HepG2 (cell line): ENCODE results near the gene RFC2. TPM values are rescaled to one million over a fixed set of nuclear protein-coding genes. Genes with fewer than 3 reads are reported as not detected.
A peak's percentile ranks its signal among the peaks of the same experiment; 100 is the strongest.

Experiments
- ELF3 ChIP-seq: IDR thresholded peaks from 2 replicates; pipeline ENCODE4 v1.6.1; 2016; ENCODE audit warnings: missing genetic modification reagents, missing compliant biosample characterization
- ELF4 ChIP-seq: sonication (generic); formaldehyde crosslinking; IDR thresholded peaks from 2 replicates; pipeline ENCODE4 v1.5.0; 2020; ENCODE audit warnings: missing genetic modification reagents, mild to moderate bottlenecking, moderate library complexity, borderline replicate concordance
- HDAC1 ChIP-seq: sonication (generic); formaldehyde crosslinking; IDR thresholded peaks from 2 replicates; pipeline ENCODE4 v1.5.1; 2020; ENCODE audit warnings: mild to moderate bottlenecking, missing genetic modification reagents
- HMGXB4 ChIP-seq, 2 experiments: sonication (generic) in 1 of 2; formaldehyde crosslinking in 1 of 2; IDR thresholded peaks; 2 replicates each; pipeline versions ENCODE4 v1.4.0 to v1.6.1; 2018 to 2020; ENCODE audit warnings: missing genetic modification reagents in 2 of 2, borderline replicate concordance in 1 of 2, low read depth in 1 of 2, mild to moderate bottlenecking in 1 of 2, missing biosample characterization in 1 of 2
- HNF1B ChIP-seq: sonication (generic); formaldehyde crosslinking; IDR thresholded peaks from 2 replicates; pipeline ENCODE4 v1.5.1; 2020; ENCODE audit warnings: mild to moderate bottlenecking, moderate library complexity, missing genetic modification reagents
- HOXA3 ChIP-seq: sonication (generic); formaldehyde crosslinking; IDR thresholded peaks from 2 replicates; pipeline ENCODE4 v1.5.0; 2020; ENCODE audit warnings: missing genetic modification reagents
- JARID2 ChIP-seq: sonication (generic); formaldehyde crosslinking; IDR thresholded peaks from 2 replicates; pipeline ENCODE4 v1.8.1; 2023; ENCODE audit warnings: missing genetic modification reagents, inconsistent platforms; ENCODE audit not compliant: insufficient replicate concordance
- MLX ChIP-seq: IDR thresholded peaks from 2 replicates; pipeline ENCODE4 v1.6.1; 2016
- MYC ChIP-seq: sonication (generic); formaldehyde crosslinking; IDR thresholded peaks from 2 replicates; pipeline ENCODE4 v1.9.0; 2021; ENCODE audit warnings: missing genetic modification reagents, borderline replicate concordance
- RFXAP ChIP-seq: sonication (generic); formaldehyde crosslinking; IDR thresholded peaks from 2 replicates; pipeline ENCODE4 v1.4.0; 2020; ENCODE audit warnings: missing genetic modification reagents, borderline replicate concordance
- SALL1 ChIP-seq: sonication (generic); formaldehyde crosslinking; IDR thresholded peaks from 2 replicates; pipeline ENCODE4 v1.8.0; 2022; ENCODE audit warnings: mild to moderate bottlenecking, missing genetic modification reagents
- TOPORS ChIP-seq: sonication (generic); formaldehyde crosslinking; IDR thresholded peaks from 2 replicates; pipeline ENCODE4 v1.8.0; 2023; ENCODE audit warnings: mild to moderate bottlenecking, missing genetic modification reagents
- XRCC5 ChIP-seq: fragments of 200-400 bp; formaldehyde crosslinking; optimal IDR thresholded peaks from 2 replicates; pipeline ENCODE3; 2017; ENCODE audit warnings: mild to moderate bottlenecking, low read length
- ZFP90 ChIP-seq: sonication (generic); formaldehyde crosslinking; IDR thresholded peaks from 2 replicates; pipeline ENCODE4 v1.8.0; 2022; ENCODE audit warnings: missing genetic modification reagents, mild to moderate bottlenecking, inconsistent platforms, borderline replicate concordance
- polyA plus RNA-seq, 8 experiments: library from polyadenylated mRNA; depleted of rRNA in 3 of 8; stranded (reverse) in 7 of 8; unstranded in 1 of 8; fragments of >200 nt; fragmentation: Illumina TruSeq in 4 of 8; extraction: Trizol in 4 of 8; gene quantifications; 2 replicates each; pipeline versions ENCODE4 v1.2.1 to v1.2.3, GENCODE V29; 2011 to 2016; ENCODE audit warnings: low read depth in 4 of 8, missing spikeins in 1 of 8, mixed read lengths in 1 of 8; ENCODE audit not compliant: insufficient read depth in 1 of 8
- total RNA-seq, 5 experiments: library from RNA; depleted of rRNA; stranded (reverse); fragments of >200 nt; fragmentation: Illumina TruSeq; extraction: Trizol; gene quantifications; 2 replicates each; pipeline ENCODE4 v1.2.3, GENCODE V29; 2016; ENCODE audit warnings: low read depth in 1 of 5

The RFC2 gene
- total and polyA plus RNA-seq, 2 of the 13 experiments (the other 11 are each of a cell fraction or from before 2014, with no cell fraction given) = 14.6 to 43.5 TPM

- TF ChIP-seq ELF3 (CRISPR knock-in tag) (peak; percentile 59), ELF4 (CRISPR knock-in tag) (no peak), XRCC5 (peak; percentile 60), ZFP90 (CRISPR knock-in tag) (0 out of 2 replicates have a peak, but pooled peaks have one; percentile 41), HMGXB4 (CRISPR knock-in tag; IDR thresholded peaks at IDR 0.05; ENCODE audit: borderline replicate concordance in 1 of 2, low read depth in 1 of 2) (0 out of 4 replicates have a peak, but pooled peaks of 1 of the 2 experiments have one; percentile 41), MLX (CRISPR knock-in tag) (0 out of 2 replicates have a peak, but pooled peaks have one; percentile 25), JARID2 (no peak), HOXA3 (CRISPR knock-in tag) (peak; percentile 67), RFXAP (CRISPR knock-in tag) (peak; percentile 53; the same call in 1 of the 2 replicates), HNF1B (CRISPR knock-in tag) (no peak; the same call in 1 of the 2 replicates), SALL1 (peak; percentile 30), TOPORS (peak; percentile 79; the same call in 1 of the 2 replicates), MYC (CRISPR knock-in tag) (peak; percentile 28; the same call in 1 of the 2 replicates), HDAC1 (CRISPR knock-in tag) (peak; percentile 37; the same call in 1 of the 2 replicates)
Observed at GRCh38 chr7:74272305-74273038, 18.3 kb upstream of the RFC2 start (continued).
